TTC549 (cell line): ENCODE data around the gene USP26.
"Not testable (repeated sequence)": the region's sequence is repeated elsewhere in the genome, so short reads cannot be mapped to it uniquely, and the experiment has no call there.

Experiments
- FAIRE-seq: peaks from 2 replicates; lab custom pipeline; 2012; peaks lifted over from hg19 to GRCh38; lab: Jason Lieb, UNC

USP26 gene

GRCh38 chrX:133097031-133097430, at the start of gene USP26:
Gene USP26, minus strand, starts transcription at chrX:133097109. Its CDS starts 68,889 bp downstream, at chrX:133028220.
- FAIRE-seq = no peak

GRCh38 chrX:133134282-133134681, 37.4 kb upstream of the USP26 start:
- no peak for FAIRE-seq

GRCh38 chrX:133120406-133120805, 23.5 kb upstream of the USP26 start:
- no peak for FAIRE-seq

GRCh38 chrX:133094098-133094731, 2.7 kb downstream of the USP26 start:
- no peak for FAIRE-seq

GRCh38 chrX:133090236-133090809, 6.6 kb downstream of the USP26 start:
- no peak for FAIRE-seq

- FAIRE-seq = no peak
Measured at GRCh38 chrX:133089411-133089810, 7.5 kb downstream of the USP26 start.

- no peak for FAIRE-seq
Measured at GRCh38 chrX:133085785-133086184, 11.1 kb downstream of the USP26 start.

- FAIRE-seq = not testable (repeated sequence)
Measured at GRCh38 chrX:133085056-133085455, 11.9 kb downstream of the USP26 start.

GRCh38 chrX:133083899-133084298, 13.0 kb downstream of the USP26 start:
- no peak for FAIRE-seq

- no peak for FAIRE-seq
Measured at GRCh38 chrX:133081990-133082389, 14.9 kb downstream of the USP26 start.

GRCh38 chrX:133077856-133078255, 19.1 kb downstream of the USP26 start:
- not testable (repeated sequence) for FAIRE-seq

GRCh38 chrX:133072566-133072965, 24.3 kb downstream of the USP26 start:
- FAIRE-seq = no peak

GRCh38 chrX:133068461-133068860, 28.4 kb downstream of the USP26 start:
- FAIRE-seq = no peak

GRCh38 chrX:133056341-133056740, 40.6 kb downstream of the USP26 start:
- FAIRE-seq = no peak

- no peak for FAIRE-seq
Measured at GRCh38 chrX:133054761-133055405, 42.0 kb downstream of the USP26 start.

- no peak for FAIRE-seq
Measured at GRCh38 chrX:133053861-133054598, 42.9 kb downstream of the USP26 start.

GRCh38 chrX:133048751-133049150, 48.2 kb downstream of the USP26 start:
- FAIRE-seq = no peak

- FAIRE-seq = no peak
Measured at GRCh38 chrX:133046601-133047000, 50.3 kb downstream of the USP26 start.

- FAIRE-seq = no peak
Measured at GRCh38 chrX:133045986-133046385, 50.9 kb downstream of the USP26 start.

- FAIRE-seq = not testable (repeated sequence)
Measured at GRCh38 chrX:133044145-133044786, 52.6 kb downstream of the USP26 start.

- FAIRE-seq = no peak
Measured at GRCh38 chrX:133042260-133042659, 54.6 kb downstream of the USP26 start.

- no peak for FAIRE-seq
Measured at GRCh38 chrX:133033010-133033409, 63.9 kb downstream of the USP26 start.

GRCh38 chrX:133018229-133018628, 78.7 kb downstream of the USP26 start:
- no peak for FAIRE-seq
